MV-4-11 (cell line): Measurements from ENCODE around the gene PSD.

Experiments
- DNase-seq: peaks from one replicate; lab custom pipeline; 2025; lab: John Stamatoyannopoulos, UW

The PSD gene

DNA sequence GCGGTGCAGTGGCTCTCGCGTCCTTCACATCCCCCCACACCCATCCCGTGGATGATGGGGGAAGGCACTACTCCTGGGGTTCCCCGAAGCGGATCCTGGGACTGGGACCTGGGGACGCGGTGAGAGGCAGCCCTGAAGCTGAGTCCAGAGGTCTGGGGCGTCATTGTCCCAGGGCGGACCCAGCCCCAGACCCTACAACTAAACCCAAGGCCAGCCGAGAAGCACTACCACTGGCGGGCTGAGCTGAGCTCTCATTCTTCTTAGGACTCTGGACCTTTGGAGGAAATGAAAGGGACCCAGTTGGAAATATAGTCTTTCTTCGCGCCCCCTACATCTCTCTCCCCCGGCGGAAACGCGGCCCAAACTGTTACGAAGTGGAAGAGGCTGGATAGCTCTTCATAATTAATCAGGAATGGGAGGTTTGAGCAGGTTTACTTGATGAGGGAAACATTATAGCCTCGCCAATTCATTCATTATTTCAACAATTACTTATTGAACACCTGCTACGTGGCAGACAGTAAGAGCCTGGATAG is 1.7 kb upstream of the PSD start:
- DNase-seq = no peak

DNA sequence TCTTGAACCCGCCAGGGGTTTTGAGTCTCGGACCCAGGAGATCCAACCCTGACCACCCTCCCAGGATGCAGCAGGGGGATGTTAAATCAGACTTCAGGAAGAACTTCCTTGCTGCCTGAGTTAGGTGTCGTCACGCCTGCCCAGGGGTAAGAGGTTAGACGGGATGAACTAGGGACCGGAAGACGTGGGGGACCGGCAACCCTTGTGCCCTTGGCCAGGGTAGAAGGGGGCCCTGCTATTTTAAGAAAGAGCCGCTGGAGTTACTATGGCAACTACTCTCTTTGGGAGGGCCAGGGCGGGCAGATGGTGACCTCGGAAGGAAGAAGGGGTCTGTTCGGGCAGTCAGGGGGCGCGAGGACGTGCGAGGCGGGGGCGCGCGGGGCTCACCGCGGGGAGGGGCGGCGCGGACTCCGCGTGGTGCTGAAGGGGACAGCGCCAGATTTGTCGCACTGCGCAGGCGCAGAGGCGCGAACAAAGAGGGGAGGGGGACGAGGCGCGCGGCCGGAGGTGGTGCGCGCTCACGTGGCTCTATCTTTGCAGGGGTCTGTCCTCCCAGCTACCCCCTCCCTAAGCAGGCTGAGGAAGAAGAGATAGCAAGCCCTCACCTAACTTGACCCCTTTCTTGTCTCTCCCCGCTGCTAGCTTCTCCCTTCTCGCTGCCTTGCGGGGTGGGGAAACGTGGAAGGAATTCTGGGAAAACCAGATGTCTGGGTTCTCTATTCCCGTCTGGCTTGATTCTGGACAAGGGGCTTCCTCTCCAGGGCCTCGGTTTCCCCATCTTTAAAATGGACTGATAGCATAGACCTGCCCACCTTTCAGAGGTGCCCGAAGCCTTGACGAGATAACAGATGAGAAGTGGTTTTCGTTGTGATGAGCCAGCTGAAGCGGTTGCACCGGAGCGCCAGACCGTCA is 940 bp upstream of the PSD start:
- peak; percentile 28 for DNase-seq

- DNase-seq = no peak
Observed at GRCh38 chr10:102416695-102417094, 1.9 kb downstream of the PSD start.

DNA sequence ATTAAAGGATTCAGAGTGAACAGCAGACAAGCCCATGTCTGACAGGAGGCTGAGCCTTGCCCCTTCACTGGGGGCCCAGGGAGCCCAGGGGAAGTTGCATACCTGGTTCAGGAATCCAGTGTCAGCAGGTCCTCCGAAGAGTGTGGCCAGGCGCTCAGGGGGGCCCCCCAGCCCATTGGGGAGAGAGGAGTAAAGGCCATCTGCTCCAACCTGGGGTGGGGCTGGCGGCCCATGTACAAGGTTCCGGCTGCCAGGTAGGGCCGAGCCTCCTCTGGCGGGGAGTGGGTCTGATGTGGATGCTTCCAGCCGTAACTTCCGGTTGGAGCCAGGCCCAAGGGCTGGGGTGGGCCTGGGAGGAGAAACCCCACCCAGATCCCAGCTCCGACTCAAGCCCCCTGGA is 2.3 kb downstream of the PSD start:
- DNase-seq = no peak

DNA sequence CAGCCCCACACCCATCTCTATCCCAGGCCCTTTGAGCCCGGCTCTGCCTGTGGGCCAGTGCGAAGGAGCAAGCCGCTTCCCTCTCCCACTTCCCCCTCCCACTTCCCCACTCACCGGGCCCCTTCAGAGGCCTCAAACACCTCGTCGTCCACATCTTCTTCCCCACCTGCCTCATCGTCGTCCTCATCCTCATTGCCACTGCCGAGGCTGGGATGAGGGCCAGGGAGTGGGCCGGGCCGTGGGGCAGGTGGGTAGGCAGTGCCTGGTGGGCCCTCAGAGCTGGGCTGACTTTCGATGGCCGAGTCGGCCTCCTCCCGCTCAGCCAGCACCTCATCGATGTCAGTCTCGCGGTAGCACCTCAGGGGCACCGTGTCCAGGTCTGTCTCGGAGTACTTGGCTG is 3.8 kb downstream of the PSD start:
- DNase-seq = no peak

DNA sequence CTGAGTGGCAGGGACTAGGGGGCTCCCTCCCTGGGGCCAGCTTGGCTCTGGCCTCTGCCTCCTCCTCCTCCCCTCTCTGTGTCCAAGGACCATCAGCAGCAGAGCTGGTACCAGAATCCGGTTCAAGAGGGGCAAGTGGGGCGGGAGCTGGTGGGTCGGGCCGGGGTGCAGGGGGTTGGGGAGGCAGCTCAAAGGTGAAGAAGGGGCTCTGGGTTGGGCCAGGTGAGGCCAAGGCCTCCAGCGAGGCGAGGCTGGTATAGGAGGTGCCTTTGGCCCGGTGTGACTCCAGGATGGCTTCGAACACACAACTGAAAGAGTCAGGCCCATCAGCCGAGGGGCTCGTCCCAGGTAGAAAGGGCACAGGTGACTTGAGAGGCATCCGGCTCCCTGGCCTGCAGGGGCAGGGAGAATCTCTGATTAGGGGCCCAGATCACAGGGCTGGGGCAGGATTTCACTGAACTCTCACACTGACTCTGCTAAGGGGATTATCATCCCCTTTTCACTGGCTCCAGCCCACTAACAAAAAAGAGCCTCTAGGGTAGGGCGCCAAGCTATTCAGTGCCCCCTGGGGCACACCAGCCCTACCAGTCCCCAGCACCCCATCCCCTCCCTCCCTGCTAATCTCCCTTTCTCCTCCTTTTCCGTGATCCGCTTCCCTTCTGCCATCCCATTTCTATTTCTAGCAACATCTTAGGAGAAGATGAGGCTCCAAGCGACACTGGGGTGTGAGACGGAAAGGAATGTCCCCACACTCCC is 4.6 kb downstream of the PSD start:
- no peak for DNase-seq

GRCh38 chr10:102413053-102413705 is 5.4 kb downstream of the PSD start:
- DNase-seq = no peak

DNA sequence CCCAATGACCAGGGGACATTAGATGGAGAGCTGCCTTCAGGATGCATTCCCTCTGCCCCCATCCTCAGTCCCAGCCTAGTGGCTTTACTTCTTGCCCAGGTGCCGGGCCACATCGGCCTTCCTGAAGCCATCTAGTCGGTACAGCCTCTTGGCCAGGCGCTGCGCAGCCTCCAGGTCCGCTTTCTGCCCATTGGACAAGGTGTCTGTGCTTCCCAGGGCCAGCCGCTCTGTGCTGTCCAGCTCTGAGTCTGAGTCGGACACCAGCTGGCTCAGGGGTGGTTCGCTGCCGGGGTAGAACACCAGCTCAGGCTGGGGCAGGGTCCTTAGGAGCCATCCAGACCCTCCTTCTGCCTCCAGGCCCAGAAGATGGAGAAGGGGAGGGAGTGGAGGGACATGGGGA is 6.3 kb downstream of the PSD start:
- no peak for DNase-seq

GRCh38 chr10:102411341-102412255 is 7.0 kb downstream of the PSD start:
- no peak for DNase-seq

DNA sequence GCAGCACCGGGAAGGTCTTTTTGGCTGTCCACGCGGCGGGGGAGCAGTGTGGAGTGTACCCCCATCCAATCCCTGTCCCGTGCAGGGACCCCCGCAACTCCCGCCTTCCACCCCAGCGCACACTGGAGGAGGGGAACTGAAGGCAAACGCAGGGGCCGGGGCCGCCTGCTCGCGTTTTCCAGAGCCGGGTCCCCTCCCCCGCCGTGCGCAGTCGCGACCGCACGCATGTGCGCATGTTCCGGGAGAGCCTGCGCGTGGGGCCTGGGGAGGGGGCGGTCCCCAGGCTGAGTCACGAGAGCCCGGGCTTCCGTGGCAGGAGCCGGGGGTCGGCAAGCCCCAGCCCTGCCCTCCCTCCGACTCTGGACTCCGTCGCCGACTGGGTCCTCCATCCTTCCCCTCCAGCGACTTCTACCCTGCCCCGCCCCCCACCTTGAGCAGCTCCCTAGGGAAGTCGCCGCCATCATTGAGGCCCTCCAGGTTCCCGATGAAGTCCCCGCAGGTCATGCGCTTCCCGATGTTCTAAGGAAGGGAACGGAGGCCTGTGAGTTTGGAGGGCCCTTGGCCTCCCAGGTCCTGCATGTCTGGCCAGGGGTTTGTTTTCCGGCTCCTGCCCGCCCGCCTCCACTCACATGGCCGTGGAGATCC is 8.0 kb downstream of the PSD start:
- DNase-seq = no peak

GRCh38 chr10:102409604-102410428 is 8.8 kb downstream of the PSD start:
- DNase-seq = no peak

- no peak for DNase-seq
Observed at GRCh38 chr10:102408728-102409603, 9.6 kb downstream of the PSD start.

DNA sequence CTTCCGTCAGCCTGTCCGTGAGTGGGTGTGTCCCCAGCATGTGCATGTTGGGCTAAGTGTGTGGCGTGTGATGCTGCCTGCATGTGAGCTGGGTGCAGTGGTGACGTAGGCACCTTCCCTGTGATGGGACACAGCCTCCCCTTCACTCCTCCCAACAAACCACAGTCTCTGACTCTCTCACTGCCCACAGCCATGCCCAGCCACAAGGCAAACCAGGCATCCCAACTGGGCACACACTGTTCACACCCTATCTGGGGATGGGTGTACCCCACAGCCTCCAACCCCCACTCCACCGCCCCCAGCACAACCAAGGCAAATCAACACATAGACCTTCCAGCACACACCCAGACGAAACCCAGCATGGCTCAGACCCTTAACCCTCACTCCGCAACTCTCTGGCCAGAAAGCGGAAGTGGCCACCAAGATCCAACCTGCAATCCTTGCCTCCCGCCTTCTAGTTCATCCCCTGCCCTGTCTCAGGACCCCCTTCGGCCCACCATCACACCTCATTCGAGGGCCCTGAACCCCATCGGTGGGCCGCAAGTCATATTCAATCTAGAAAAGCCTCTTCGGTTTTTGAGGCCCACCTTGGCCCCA is 10.4 kb downstream of the PSD start:
- peak; percentile 54 for DNase-seq

DNA sequence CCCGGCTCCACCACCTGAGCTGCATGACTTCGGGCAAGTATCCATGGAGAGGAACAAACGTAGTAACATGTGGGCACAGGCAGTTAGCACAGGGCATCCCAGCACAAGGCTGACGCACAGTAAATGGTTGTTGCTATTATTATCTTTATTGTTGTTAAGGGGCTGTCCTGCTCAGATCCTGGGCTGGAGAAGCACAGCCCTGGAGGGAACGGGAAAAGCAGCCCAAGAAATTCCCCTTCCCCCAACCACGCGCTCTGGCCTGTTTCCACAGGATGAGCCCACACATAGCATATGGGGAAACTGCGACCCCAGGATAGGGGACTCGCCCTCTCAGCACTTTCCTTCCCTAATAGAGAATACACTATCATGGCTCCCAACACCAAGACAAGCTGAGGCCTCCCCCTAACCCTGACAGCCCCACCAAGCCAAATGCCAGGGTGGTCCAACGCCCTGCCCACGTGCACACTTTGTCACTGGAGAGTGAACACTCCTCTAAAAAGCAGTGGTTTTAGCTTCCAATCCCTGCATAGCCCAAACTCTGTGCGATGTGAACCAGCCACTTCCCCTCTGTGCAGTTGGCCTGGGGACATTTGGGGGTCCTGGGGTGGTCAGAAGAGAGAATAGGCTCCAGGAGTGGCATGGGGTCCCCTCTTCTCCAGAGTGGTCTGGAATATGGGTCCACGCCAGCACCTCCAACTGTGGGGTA is 11.0 kb downstream of the PSD start:
- DNase-seq = no peak

- no peak for DNase-seq
Observed at GRCh38 chr10:102406815-102407214, 11.8 kb downstream of the PSD start.

- no peak for DNase-seq
Observed at GRCh38 chr10:102405632-102406031, 13.0 kb downstream of the PSD start.

DNA sequence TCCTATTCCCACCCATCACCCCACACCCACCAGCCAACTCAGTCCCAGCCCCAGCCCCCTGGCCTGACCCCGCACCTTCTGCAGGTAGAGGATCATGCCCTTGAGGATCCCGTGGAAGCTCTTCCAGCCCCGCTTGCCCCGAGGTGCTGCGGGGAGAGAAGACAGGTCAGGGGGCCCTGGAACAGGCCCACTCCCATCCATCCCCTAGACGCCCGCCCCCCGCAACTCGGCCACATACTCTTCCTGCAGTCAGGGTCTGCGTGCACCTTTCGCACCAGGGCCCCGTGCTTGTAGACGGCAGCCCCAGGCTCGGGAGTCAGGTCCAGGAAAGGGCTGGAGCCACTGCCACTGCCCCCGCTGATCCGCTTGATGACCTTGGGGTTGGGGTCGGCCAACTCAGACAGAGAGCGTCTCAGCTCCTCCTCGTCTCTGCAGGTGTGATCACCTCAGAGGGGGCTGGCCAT is 13.4 kb downstream of the PSD start:
- DNase-seq = no peak
